ENCODE measurements around the gene GPR137B. TPM values are rescaled to one million over a fixed set of nuclear protein-coding genes. Genes with fewer than 3 reads are reported as not detected.

The GPR137B gene
- total and polyA plus RNA-seq, 10 donors = 5.2 to 54.8 (median 37.6) TPM

DNA sequence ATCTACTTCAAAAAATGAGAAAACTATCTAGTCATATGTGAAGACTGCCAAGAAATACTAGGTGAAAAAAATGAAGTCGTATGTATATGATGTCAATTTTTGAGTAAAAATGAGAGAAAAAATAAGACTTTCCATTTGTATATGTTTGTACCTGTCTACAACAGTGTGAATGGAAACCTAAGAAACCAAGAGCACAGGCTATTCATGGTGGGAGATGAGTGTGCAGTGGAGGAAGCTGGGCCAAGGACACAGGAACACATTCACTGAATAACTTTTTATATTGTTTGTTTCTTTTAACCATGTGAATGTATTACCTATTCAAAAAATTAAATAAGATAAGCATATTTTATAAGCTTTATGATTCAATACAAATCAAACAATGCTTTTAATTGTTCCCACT, 72.4 kb downstream of the GPR137B start:
- no peak for DNase-seq
- Histone ChIP-seq H3K4me1 (no peaks in the 10 kb centered on the region), H3K27ac (no peak overlapping the region), H3K27me3 (replicated peaks in 1 of 7) (no peaks in the 10 kb centered on the region), H3K9me3 (no peaks in the 10 kb centered on the region), H3K36me3 (peaks cover 0 to 61% (median 7%) of the 10 kb centered on the region in 6 donors), H3K4me3 (no peak overlapping the region)
- WGBS, 5 donors = 68 to 85% (median 72%) methylated on average over 1 of the region's 1 CpG
- intact Hi-C loops (cut with DNase I; ENCODE audit: low total_unique reads) = no loop called here
- TF ChIP-seq POLR2A (IDR thresholded peaks at IDR 0.05) (no peak), POLR2AphosphoS5 (IDR thresholded peaks at IDR 0.05) (no peak)
- TF ChIP-seq, protein P1, sequence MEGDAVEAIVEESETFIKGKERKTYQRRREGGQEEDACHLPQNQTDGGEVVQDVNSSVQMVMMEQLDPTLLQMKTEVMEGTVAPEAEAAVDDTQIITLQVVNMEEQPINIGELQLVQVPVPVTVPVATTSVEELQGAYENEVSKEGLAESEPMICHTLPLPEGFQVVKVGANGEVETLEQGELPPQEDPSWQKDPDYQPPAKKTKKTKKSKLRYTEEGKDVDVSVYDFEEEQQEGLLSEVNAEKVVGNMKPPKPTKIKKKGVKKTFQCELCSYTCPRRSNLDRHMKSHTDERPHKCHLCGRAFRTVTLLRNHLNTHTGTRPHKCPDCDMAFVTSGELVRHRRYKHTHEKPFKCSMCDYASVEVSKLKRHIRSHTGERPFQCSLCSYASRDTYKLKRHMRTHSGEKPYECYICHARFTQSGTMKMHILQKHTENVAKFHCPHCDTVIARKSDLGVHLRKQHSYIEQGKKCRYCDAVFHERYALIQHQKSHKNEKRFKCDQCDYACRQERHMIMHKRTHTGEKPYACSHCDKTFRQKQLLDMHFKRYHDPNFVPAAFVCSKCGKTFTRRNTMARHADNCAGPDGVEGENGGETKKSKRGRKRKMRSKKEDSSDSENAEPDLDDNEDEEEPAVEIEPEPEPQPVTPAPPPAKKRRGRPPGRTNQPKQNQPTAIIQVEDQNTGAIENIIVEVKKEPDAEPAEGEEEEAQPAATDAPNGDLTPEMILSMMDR (IDR thresholded peaks at IDR 0.05 in 8 of 11, conservative IDR thresholded peaks at IDR 0.05 in 3 of 11) = no peak

DNA sequence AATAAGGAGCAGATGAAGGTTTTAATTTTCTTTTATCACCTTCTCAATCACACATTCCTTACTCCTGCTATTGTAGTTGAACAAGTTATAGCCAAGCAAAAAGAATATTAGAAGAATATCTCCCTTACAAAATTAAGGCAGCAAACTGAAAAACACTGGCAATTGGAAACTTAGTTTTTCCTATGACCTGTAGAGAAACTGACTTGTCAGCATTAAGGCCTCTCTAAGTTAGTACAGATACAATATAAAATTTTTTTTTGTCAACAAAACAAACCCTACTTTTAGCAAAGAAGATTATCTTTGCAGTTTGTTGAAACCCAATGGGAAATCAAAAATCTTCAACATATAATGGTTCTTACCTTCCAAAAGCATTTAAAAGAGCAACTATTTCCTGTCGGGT, 78.1 kb downstream of the GPR137B start:
- Histone ChIP-seq H3K9me3 (no peaks in the 10 kb centered on the region), H3K36me3 (peaks cover 0 to 94% (median 20%) of the 10 kb centered on the region in 6 donors), H3K27me3 (replicated peaks in 1 of 7) (no peaks in the 10 kb centered on the region), H3K4me3 (no peak overlapping the region), H3K27ac (no peak overlapping the region), H3K4me1 (no peaks in the 10 kb centered on the region)
- WGBS, 5 donors = 94 to 100% (median 98%) methylated on average over 1 of the region's 1 CpG
- no peak for DNase-seq
- TF ChIP-seq POLR2AphosphoS5 (IDR thresholded peaks at IDR 0.05) (no peak), POLR2A (IDR thresholded peaks at IDR 0.05) (no peak)
- TF ChIP-seq, protein P1 (IDR thresholded peaks at IDR 0.05 in 8 of 11, conservative IDR thresholded peaks at IDR 0.05 in 3 of 11) = no peak
- intact Hi-C loops (cut with DNase I; ENCODE audit: low total_unique reads) = no loop called here

DNA sequence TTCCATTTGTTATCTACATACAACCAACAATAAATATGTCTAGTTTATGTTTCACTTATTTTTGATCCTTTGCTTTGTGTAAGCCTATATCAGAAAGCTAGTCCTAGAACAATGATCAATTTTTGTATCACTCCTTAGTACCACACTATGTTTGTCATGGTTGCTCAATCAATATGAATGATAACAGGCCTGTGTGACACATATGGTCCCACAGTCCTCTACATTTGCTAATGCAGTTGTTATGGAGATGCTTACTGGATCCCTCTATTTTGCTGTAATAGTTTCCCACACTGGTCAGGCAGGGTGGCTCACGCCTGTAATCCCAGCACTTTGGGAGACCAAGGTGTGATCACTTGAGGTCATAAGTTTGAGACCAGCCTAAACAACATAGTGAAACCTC, 80.3 kb downstream of the GPR137B start:
- peaks cover 0 to 97% (median 31%) of the 10 kb centered on the region in 6 donors for H3K36me3 ChIP-seq
- no peaks in the 10 kb centered on the region for H3K27me3 ChIP-seq (replicated peaks in 1 of 7)
- no peak overlapping the region for H3K4me3 ChIP-seq
- H3K9me3 ChIP-seq = no peaks in the 10 kb centered on the region
- DNase-seq = no peak
- H3K4me1 ChIP-seq = no peaks in the 10 kb centered on the region
- intact Hi-C loops (cut with DNase I; ENCODE audit: low total_unique reads) = no loop called here
- H3K27ac ChIP-seq = peak overlapping the region in 1 of 8 donors; percentile 34
- TF ChIP-seq POLR2A (IDR thresholded peaks at IDR 0.05) (no peak), POLR2AphosphoS5 (IDR thresholded peaks at IDR 0.05) (no peak)
- TF ChIP-seq, protein P1 (IDR thresholded peaks at IDR 0.05 in 8 of 11, conservative IDR thresholded peaks at IDR 0.05 in 3 of 11) = no peak
- 91 to 100% (median 97%) methylated on average over 1 of the region's 1 CpG for WGBS, 5 donors

DNA sequence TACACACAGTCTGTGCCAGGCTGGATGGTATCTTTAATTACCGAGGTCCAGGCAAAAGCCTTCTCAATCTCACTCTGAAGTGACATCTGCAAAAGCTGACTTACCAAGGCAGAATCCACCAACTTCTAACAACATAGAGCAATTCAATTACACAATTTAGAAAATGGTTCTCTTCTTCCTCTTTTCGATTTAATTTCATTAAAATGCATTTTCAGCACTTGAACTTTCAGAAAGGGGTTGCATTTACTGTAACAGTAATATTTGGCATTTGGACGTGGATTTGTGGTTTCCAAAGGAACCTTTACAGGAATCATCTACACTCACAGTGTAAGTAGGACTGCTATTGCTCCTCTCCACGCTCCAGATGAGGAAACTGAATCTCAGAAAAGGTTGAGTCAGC, 86.1 kb downstream of the GPR137B start:
- Histone ChIP-seq H3K36me3 (peaks cover 0 to 71% (median 25%) of the 10 kb centered on the region in 6 donors), H3K4me3 (no peak overlapping the region), H3K27me3 (replicated peaks in 1 of 7) (no peaks in the 10 kb centered on the region), H3K9me3 (no peaks in the 10 kb centered on the region), H3K4me1 (no peaks in the 10 kb centered on the region), H3K27ac (peak overlapping the region in 4 of 8 donors; percentile 1 to 45 (median 30))
- TF ChIP-seq POLR2A (IDR thresholded peaks at IDR 0.05) = no peak
- TF ChIP-seq, protein P1 (IDR thresholded peaks at IDR 0.05 in 8 of 11, conservative IDR thresholded peaks at IDR 0.05 in 3 of 11) = no peak
- no peak for TF ChIP-seq POLR2AphosphoS5 (IDR thresholded peaks at IDR 0.05)
- 51 to 86% (median 64%) methylated on average over 4 of the region's 4 CpGs for WGBS, 5 donors
- intact Hi-C loops (cut with DNase I; ENCODE audit: low total_unique reads) = no loop called here
- no peak for DNase-seq
